Measurements from ENCODE around the gene PTPRD. TPM values are rescaled to one million over a fixed set of nuclear protein-coding genes. Genes with fewer than 3 reads are reported as not detected.

The PTPRD gene
- total and polyA plus RNA-seq, 2 donors = 2.2 to 13.5 TPM

- no peak overlapping the region for H3K4me3 ChIP-seq (ENCODE audit: low read length in 2 of 2)
- H3K27ac ChIP-seq (ENCODE audit: low read depth in 1 of 2, low read length in 1 of 2) = no peak overlapping the region
- 97% methylated on average over 1 of the region's 1 CpG for WGBS
- no peaks in the 10 kb centered on the region for H3K36me3 ChIP-seq (ENCODE audit: control insufficient read depth in 2 of 2, insufficient read depth in 2 of 2, low read length in 1 of 2)
- H3K9me3 ChIP-seq (ENCODE audit: control insufficient read depth in 2 of 2, insufficient read depth in 1 of 2, low read length in 1 of 2) = no peaks in the 10 kb centered on the region
- no peaks in the 10 kb centered on the region for H3K27me3 ChIP-seq (ENCODE audit: control insufficient read depth in 2 of 2, insufficient read depth in 1 of 2, low read length in 1 of 2)
- no peak for DNase-seq (ENCODE audit: low read depth in 6 of 9, low spot score in 9 of 9)
- no peaks in the 10 kb centered on the region for H3K4me1 ChIP-seq (ENCODE audit: control insufficient read depth in 2 of 2, insufficient read depth in 2 of 2, low read length in 2 of 2)
Measured at GRCh38 chr9:8534828-8535227, 2078.0 kb downstream of the PTPRD start.

- H3K27ac ChIP-seq (ENCODE audit: low read depth in 1 of 2, low read length in 1 of 2) = no peak overlapping the region
- no peaks in the 10 kb centered on the region for H3K4me1 ChIP-seq (ENCODE audit: control insufficient read depth in 2 of 2, insufficient read depth in 2 of 2, low read length in 2 of 2)
- WGBS = 94% methylated on average over 3 of the region's 3 CpGs
- no peaks in the 10 kb centered on the region for H3K36me3 ChIP-seq (ENCODE audit: control insufficient read depth in 2 of 2, insufficient read depth in 2 of 2, low read length in 1 of 2)
- H3K27me3 ChIP-seq (ENCODE audit: control insufficient read depth in 2 of 2, insufficient read depth in 1 of 2, low read length in 1 of 2) = no peaks in the 10 kb centered on the region
- no peaks in the 10 kb centered on the region for H3K9me3 ChIP-seq (ENCODE audit: control insufficient read depth in 2 of 2, insufficient read depth in 1 of 2, low read length in 1 of 2)
- no peak overlapping the region for H3K4me3 ChIP-seq (ENCODE audit: low read length in 2 of 2)
- no peak for DNase-seq (ENCODE audit: low read depth in 6 of 9, low spot score in 9 of 9)
Measured at GRCh38 chr9:8533681-8534080, 2079.1 kb downstream of the PTPRD start.

- Histone ChIP-seq H3K27me3 (ENCODE audit: control insufficient read depth in 2 of 2, insufficient read depth in 1 of 2, low read length in 1 of 2) (no peaks in the 10 kb centered on the region), H3K9me3 (ENCODE audit: control insufficient read depth in 2 of 2, insufficient read depth in 1 of 2, low read length in 1 of 2) (no peaks in the 10 kb centered on the region), H3K4me3 (ENCODE audit: low read length in 2 of 2) (no peak overlapping the region), H3K27ac (ENCODE audit: low read depth in 1 of 2, low read length in 1 of 2) (no peak overlapping the region), H3K4me1 (ENCODE audit: control insufficient read depth in 2 of 2, insufficient read depth in 2 of 2, low read length in 2 of 2) (no peaks in the 10 kb centered on the region), H3K36me3 (ENCODE audit: control insufficient read depth in 2 of 2, insufficient read depth in 2 of 2, low read length in 1 of 2) (no peaks in the 10 kb centered on the region)
- 87% methylated on average over 8 of the region's 8 CpGs for WGBS
- no peak for DNase-seq (ENCODE audit: low read depth in 6 of 9, low spot score in 9 of 9)
Measured at GRCh38 chr9:8531826-8532415, 2080.9 kb downstream of the PTPRD start.

- Histone ChIP-seq H3K27me3 (ENCODE audit: control insufficient read depth in 2 of 2, insufficient read depth in 1 of 2, low read length in 1 of 2) (no peaks in the 10 kb centered on the region), H3K36me3 (ENCODE audit: control insufficient read depth in 2 of 2, insufficient read depth in 2 of 2, low read length in 1 of 2) (no peaks in the 10 kb centered on the region), H3K4me3 (ENCODE audit: low read length in 2 of 2) (no peak overlapping the region), H3K9me3 (ENCODE audit: control insufficient read depth in 2 of 2, insufficient read depth in 1 of 2, low read length in 1 of 2) (no peaks in the 10 kb centered on the region), H3K27ac (ENCODE audit: low read depth in 1 of 2, low read length in 1 of 2) (no peak overlapping the region), H3K4me1 (ENCODE audit: control insufficient read depth in 2 of 2, insufficient read depth in 2 of 2, low read length in 2 of 2) (no peaks in the 10 kb centered on the region)
- DNase-seq (ENCODE audit: low read depth in 6 of 9, low spot score in 9 of 9) = no peak
- 99% methylated on average over 3 of the region's 3 CpGs for whole genome bisulfite sequencing
Measured at GRCh38 chr9:8521112-8521511, 2091.7 kb downstream of the PTPRD start.

GRCh38 chr9:8515748-8516147, 2097.1 kb downstream of the PTPRD start:
- Histone ChIP-seq H3K27ac (ENCODE audit: low read depth in 1 of 2, low read length in 1 of 2) (no peak overlapping the region), H3K36me3 (ENCODE audit: control insufficient read depth in 2 of 2, insufficient read depth in 2 of 2, low read length in 1 of 2) (no peaks in the 10 kb centered on the region), H3K4me1 (ENCODE audit: control insufficient read depth in 2 of 2, insufficient read depth in 2 of 2, low read length in 2 of 2) (no peaks in the 10 kb centered on the region), H3K9me3 (ENCODE audit: control insufficient read depth in 2 of 2, insufficient read depth in 1 of 2, low read length in 1 of 2) (no peaks in the 10 kb centered on the region), H3K4me3 (ENCODE audit: low read length in 2 of 2) (no peak overlapping the region), H3K27me3 (ENCODE audit: control insufficient read depth in 2 of 2, insufficient read depth in 1 of 2, low read length in 1 of 2) (no peaks in the 10 kb centered on the region)
- WGBS = 97% methylated on average over 2 of the region's 2 CpGs
- DNase-seq (ENCODE audit: low read depth in 6 of 9, low spot score in 9 of 9) = no peak

GRCh38 chr9:8514760-8515159, 2098.0 kb downstream of the PTPRD start:
- WGBS = 89% methylated on average over 5 of the region's 5 CpGs
- no peak for DNase-seq (ENCODE audit: low read depth in 6 of 9, low spot score in 9 of 9)
- Histone ChIP-seq H3K27me3 (ENCODE audit: control insufficient read depth in 2 of 2, insufficient read depth in 1 of 2, low read length in 1 of 2) (no peaks in the 10 kb centered on the region), H3K4me3 (ENCODE audit: low read length in 2 of 2) (no peak overlapping the region), H3K27ac (ENCODE audit: low read depth in 1 of 2, low read length in 1 of 2) (no peak overlapping the region), H3K4me1 (ENCODE audit: control insufficient read depth in 2 of 2, insufficient read depth in 2 of 2, low read length in 2 of 2) (no peaks in the 10 kb centered on the region), H3K9me3 (ENCODE audit: control insufficient read depth in 2 of 2, insufficient read depth in 1 of 2, low read length in 1 of 2) (no peaks in the 10 kb centered on the region), H3K36me3 (ENCODE audit: control insufficient read depth in 2 of 2, insufficient read depth in 2 of 2, low read length in 1 of 2) (no peaks in the 10 kb centered on the region)

GRCh38 chr9:8508671-8509290, 2104.0 kb downstream of the PTPRD start:
- H3K4me1 ChIP-seq (ENCODE audit: control insufficient read depth in 2 of 2, insufficient read depth in 2 of 2, low read length in 2 of 2) = no peaks in the 10 kb centered on the region
- no peak overlapping the region for H3K4me3 ChIP-seq (ENCODE audit: low read length in 2 of 2)
- no peak overlapping the region for H3K27ac ChIP-seq (ENCODE audit: low read depth in 1 of 2, low read length in 1 of 2)
- WGBS = 97% methylated on average over 1 of the region's 1 CpG
- H3K36me3 ChIP-seq (ENCODE audit: control insufficient read depth in 2 of 2, insufficient read depth in 2 of 2, low read length in 1 of 2) = no peaks in the 10 kb centered on the region
- no peaks in the 10 kb centered on the region for H3K9me3 ChIP-seq (ENCODE audit: control insufficient read depth in 2 of 2, insufficient read depth in 1 of 2, low read length in 1 of 2)
- no peaks in the 10 kb centered on the region for H3K27me3 ChIP-seq (ENCODE audit: control insufficient read depth in 2 of 2, insufficient read depth in 1 of 2, low read length in 1 of 2)
- no peak for DNase-seq (ENCODE audit: low read depth in 6 of 9, low spot score in 9 of 9)

GRCh38 chr9:8494571-8494970, 2118.2 kb downstream of the PTPRD start:
- H3K27ac ChIP-seq (ENCODE audit: low read depth in 1 of 2, low read length in 1 of 2) = no peak overlapping the region
- H3K4me1 ChIP-seq (ENCODE audit: control insufficient read depth in 2 of 2, insufficient read depth in 2 of 2, low read length in 2 of 2) = no peaks in the 10 kb centered on the region
- DNase-seq (ENCODE audit: low read depth in 6 of 9, low spot score in 9 of 9) = no peak
- no peaks in the 10 kb centered on the region for H3K36me3 ChIP-seq (ENCODE audit: control insufficient read depth in 2 of 2, insufficient read depth in 2 of 2, low read length in 1 of 2)
- no peak overlapping the region for H3K4me3 ChIP-seq (ENCODE audit: low read length in 2 of 2)
- 64% methylated on average over 4 of the region's 4 CpGs for WGBS
- H3K27me3 ChIP-seq (ENCODE audit: control insufficient read depth in 2 of 2, insufficient read depth in 1 of 2, low read length in 1 of 2) = no peaks in the 10 kb centered on the region
- no peaks in the 10 kb centered on the region for H3K9me3 ChIP-seq (ENCODE audit: control insufficient read depth in 2 of 2, insufficient read depth in 1 of 2, low read length in 1 of 2)

GRCh38 chr9:8492679-8493078, 2120.1 kb downstream of the PTPRD start:
- H3K27me3 ChIP-seq (ENCODE audit: control insufficient read depth in 2 of 2, insufficient read depth in 1 of 2, low read length in 1 of 2) = no peaks in the 10 kb centered on the region
- 83% methylated on average over 4 of the region's 4 CpGs for whole genome bisulfite sequencing
- H3K9me3 ChIP-seq (ENCODE audit: control insufficient read depth in 2 of 2, insufficient read depth in 1 of 2, low read length in 1 of 2) = no peaks in the 10 kb centered on the region
- no peak for DNase-seq (ENCODE audit: low read depth in 6 of 9, low spot score in 9 of 9)
- no peak overlapping the region for H3K4me3 ChIP-seq (ENCODE audit: low read length in 2 of 2)
- no peaks in the 10 kb centered on the region for H3K36me3 ChIP-seq (ENCODE audit: control insufficient read depth in 2 of 2, insufficient read depth in 2 of 2, low read length in 1 of 2)
- H3K27ac ChIP-seq (ENCODE audit: low read depth in 1 of 2, low read length in 1 of 2) = no peak overlapping the region
- no peaks in the 10 kb centered on the region for H3K4me1 ChIP-seq (ENCODE audit: control insufficient read depth in 2 of 2, insufficient read depth in 2 of 2, low read length in 2 of 2)

All from thymus (tissue), 11 donors.